Parathyroid adenoma (tissue), 2 donors: Measurements from ENCODE around the gene ZNF76.
"Not testable (repeated sequence)": the region's sequence is repeated elsewhere in the genome, so short reads cannot be mapped to it uniquely, and the experiment has no call there.

Experiments used
- H2AFZ ChIP-seq: fragments of 300-600 bp; sonication (generic); one replicate; pipeline ENCODE4 v1.7.0; 2017; ENCODE audit warnings: antibody characterized with exemption, mild to moderate bottlenecking
- H3K27ac ChIP-seq: fragments of 300-600 bp; sonication (generic); one replicate; pipeline ENCODE4 v1.7.0; 2017
- H3K27me3 ChIP-seq: fragments of 300-600 bp; sonication (generic); one replicate; pipeline ENCODE4 v1.7.0; 2017; ENCODE audit warnings: low read length; ENCODE audit not compliant: control insufficient read depth, insufficient read depth
- H3K36me3 ChIP-seq: fragments of 300-600 bp; sonication (generic); one replicate; pipeline ENCODE4 v1.7.0; 2017; ENCODE audit warnings: low read length; ENCODE audit not compliant: control insufficient read depth, insufficient read depth
- H3K4me1 ChIP-seq: fragments of 300-600 bp; sonication (generic); one replicate; pipeline ENCODE4 v1.7.0; 2017; ENCODE audit warnings: control low read depth
- H3K4me2 ChIP-seq: fragments of 300-600 bp; sonication (generic); one replicate; pipeline ENCODE4 v1.7.0; 2017; ENCODE audit warnings: low read length
- H3K4me3 ChIP-seq: fragments of 300-600 bp; sonication (generic); one replicate; pipeline ENCODE4 v1.7.0; 2017; ENCODE audit warnings: low read depth, low read length
- H3K79me2 ChIP-seq: fragments of 300-600 bp; sonication (generic); one replicate; pipeline ENCODE4 v1.7.0; 2017; ENCODE audit warnings: control low read depth
- H3K9ac ChIP-seq: fragments of 300-600 bp; sonication (generic); one replicate; pipeline ENCODE4 v1.7.0; 2017; ENCODE audit warnings: mild to moderate bottlenecking
- H3K9me3 ChIP-seq: fragments of 300-600 bp; sonication (generic); one replicate; pipeline ENCODE4 v1.7.0; 2017; ENCODE audit warnings: low read length; ENCODE audit not compliant: control insufficient read depth
- TF ChIP-seq, protein P1 (sequence below): fragments of 300-600 bp; sonication (generic); IDR thresholded peaks from one replicate; pipeline ENCODE4 v1.7.0; 2017; ENCODE audit warnings: antibody characterized with exemption, mild to moderate bottlenecking
- donor health status: primary hyperparathyroidism.

ZNF76 gene

GRCh38 chr6:35305117-35305516 is 45.6 kb downstream of the ZNF76 start:
- H3K9ac ChIP-seq, result no peak overlapping the region
- H3K27ac ChIP-seq, result no peak overlapping the region
- no peak overlapping the region for H2AFZ ChIP-seq
- no peak overlapping the region for H3K4me3 ChIP-seq
- no peak overlapping the region for H3K4me2 ChIP-seq
- TF ChIP-seq, protein P1, sequence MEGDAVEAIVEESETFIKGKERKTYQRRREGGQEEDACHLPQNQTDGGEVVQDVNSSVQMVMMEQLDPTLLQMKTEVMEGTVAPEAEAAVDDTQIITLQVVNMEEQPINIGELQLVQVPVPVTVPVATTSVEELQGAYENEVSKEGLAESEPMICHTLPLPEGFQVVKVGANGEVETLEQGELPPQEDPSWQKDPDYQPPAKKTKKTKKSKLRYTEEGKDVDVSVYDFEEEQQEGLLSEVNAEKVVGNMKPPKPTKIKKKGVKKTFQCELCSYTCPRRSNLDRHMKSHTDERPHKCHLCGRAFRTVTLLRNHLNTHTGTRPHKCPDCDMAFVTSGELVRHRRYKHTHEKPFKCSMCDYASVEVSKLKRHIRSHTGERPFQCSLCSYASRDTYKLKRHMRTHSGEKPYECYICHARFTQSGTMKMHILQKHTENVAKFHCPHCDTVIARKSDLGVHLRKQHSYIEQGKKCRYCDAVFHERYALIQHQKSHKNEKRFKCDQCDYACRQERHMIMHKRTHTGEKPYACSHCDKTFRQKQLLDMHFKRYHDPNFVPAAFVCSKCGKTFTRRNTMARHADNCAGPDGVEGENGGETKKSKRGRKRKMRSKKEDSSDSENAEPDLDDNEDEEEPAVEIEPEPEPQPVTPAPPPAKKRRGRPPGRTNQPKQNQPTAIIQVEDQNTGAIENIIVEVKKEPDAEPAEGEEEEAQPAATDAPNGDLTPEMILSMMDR, result no peak
- H3K79me2 ChIP-seq, result no peaks in the 10 kb centered on the region
- no peaks in the 10 kb centered on the region for H3K27me3 ChIP-seq
- H3K36me3 ChIP-seq, result no peaks in the 10 kb centered on the region
- H3K9me3 ChIP-seq, result no peaks in the 10 kb centered on the region
- no peaks in the 10 kb centered on the region for H3K4me1 ChIP-seq

DNA sequence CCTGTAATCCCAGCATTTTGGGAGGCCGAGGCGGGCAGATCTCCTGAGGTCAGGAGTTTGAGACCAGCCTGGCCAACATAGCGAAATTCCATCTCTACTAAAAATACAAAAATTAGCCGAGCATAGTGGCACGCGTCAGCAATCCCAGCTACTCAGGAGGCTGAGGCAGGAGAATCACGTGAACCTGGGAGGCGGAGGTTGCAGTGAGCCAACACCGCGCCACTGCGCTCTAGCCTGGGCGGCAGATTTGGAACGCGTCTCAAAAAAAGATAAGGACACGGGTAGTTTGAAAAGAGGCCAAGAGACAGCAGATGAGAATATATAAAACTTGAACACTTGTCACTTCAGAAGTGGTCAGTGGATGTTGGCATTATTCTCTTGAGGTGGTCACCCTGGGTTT is 47.6 kb downstream of the ZNF76 start:
- not testable (repeated sequence) for H3K79me2 ChIP-seq, H3K9me3 ChIP-seq, H3K4me3 ChIP-seq, H3K4me1 ChIP-seq, H3K9ac ChIP-seq, H3K36me3 ChIP-seq, H3K27me3 ChIP-seq, H3K27ac ChIP-seq, H3K4me2 ChIP-seq, H2AFZ ChIP-seq

DNA sequence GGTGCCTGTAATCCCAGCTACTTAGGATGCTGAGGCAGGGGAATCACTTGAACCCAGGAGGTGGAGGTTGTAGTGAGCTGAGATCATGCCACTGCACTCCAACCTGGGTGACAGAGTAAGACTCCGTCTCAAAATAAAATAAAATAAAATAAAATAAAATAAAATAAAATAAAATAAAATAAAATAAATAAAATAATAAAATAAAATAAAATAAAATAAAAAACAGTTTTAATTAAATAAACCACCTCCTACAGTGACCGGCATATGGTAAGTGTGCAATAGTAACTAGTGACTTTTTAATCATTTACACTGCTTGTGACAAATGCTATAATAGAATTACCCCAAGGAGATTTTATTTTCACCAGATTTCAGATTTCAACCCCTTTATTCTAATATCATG is 49.0 kb downstream of the ZNF76 start:
- not testable (repeated sequence) for H3K27ac ChIP-seq, H3K4me1 ChIP-seq, H3K27me3 ChIP-seq, H3K79me2 ChIP-seq, H3K36me3 ChIP-seq, H2AFZ ChIP-seq, H3K9me3 ChIP-seq, H3K9ac ChIP-seq, H3K4me2 ChIP-seq, H3K4me3 ChIP-seq

- Histone ChIP-seq H2AFZ (no peak overlapping the region), H3K36me3 (no peaks in the 10 kb centered on the region), H3K27me3 (no peaks in the 10 kb centered on the region), H3K79me2 (no peaks in the 10 kb centered on the region), H3K4me3 (no peak overlapping the region), H3K9me3 (no peaks in the 10 kb centered on the region), H3K4me1 (no peaks in the 10 kb centered on the region), H3K9ac (no peak overlapping the region), H3K4me2 (no peak overlapping the region), H3K27ac (no peak overlapping the region)
- TF ChIP-seq, protein P1, result no peak
Observed at GRCh38 chr6:35309611-35310264, 50.2 kb downstream of the ZNF76 start.

- no peaks in the 10 kb centered on the region for H3K79me2 ChIP-seq
- no peak overlapping the region for H3K9ac ChIP-seq
- TF ChIP-seq, protein P1, result no peak
- H2AFZ ChIP-seq, result no peak overlapping the region
- no peaks in the 10 kb centered on the region for H3K9me3 ChIP-seq
- no peak overlapping the region for H3K4me3 ChIP-seq
- H3K36me3 ChIP-seq, result no peaks in the 10 kb centered on the region
- H3K27ac ChIP-seq, result no peak overlapping the region
- H3K4me1 ChIP-seq, result no peaks in the 10 kb centered on the region
- no peak overlapping the region for H3K4me2 ChIP-seq
- no peaks in the 10 kb centered on the region for H3K27me3 ChIP-seq
Observed at GRCh38 chr6:35310265-35310831, 50.8 kb downstream of the ZNF76 start.
